Measurements from ENCODE around the gene ENTPD1. TPM values are rescaled to one million over a fixed set of nuclear protein-coding genes. Genes with fewer than 3 reads are reported as not detected.
"Not testable (repeated sequence)": the region's sequence is repeated elsewhere in the genome, so short reads cannot be mapped to it uniquely, and the experiment has no call there.

ENTPD1 gene
- polyA plus RNA-seq, 3 donors = 1.6 to 8.8 (median 7.2) TPM

DNA sequence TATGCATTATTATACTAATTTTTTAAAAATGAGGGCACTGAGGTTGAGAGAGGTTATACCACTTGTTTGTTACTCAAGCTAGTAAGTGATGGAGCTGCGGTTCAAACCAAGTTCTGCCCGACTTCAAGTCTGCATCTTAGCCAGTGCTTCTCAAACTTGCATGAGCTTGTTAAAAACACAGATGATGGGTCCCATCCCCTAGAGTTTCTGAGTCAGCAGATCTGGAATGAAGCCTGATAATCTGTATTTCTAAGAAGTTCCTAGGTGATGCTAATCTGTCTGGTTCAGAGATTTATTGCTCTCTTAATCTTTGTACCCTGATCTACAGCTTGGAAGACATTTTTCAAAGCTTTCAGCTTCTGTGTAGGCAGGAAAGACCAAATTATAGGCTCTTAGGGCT, 84.2 kb downstream of the ENTPD1 start:
- 84 to 91% (median 86%) methylated on average over 2 of the region's 2 CpGs for WGBS, 3 donors
- no peak overlapping the region for H3K27ac ChIP-seq (ENCODE audit: low read depth, low read length)

DNA sequence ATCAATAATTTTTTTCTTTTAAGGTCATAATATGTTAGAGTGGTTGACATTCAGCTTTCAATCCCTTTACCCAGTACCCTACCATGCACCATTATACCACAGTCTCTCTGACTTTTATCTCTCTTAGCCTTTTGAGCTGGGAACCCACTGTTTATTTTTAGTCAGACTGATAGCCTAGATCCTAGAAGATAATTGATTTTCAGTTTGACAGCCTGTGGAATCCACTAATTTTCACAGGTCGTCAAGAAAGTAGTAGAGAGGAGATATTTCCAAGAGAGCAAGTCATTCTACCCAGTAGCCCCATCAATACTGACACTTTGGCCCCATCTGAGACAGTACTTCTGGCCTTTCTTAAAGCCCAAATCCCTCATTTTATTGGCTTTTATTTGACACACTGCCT, 84.7 kb downstream of the ENTPD1 start:
- 41 to 79% (median 60%) methylated on average over 1 of the region's 1 CpG for WGBS, 3 donors
- no peak overlapping the region for H3K27ac ChIP-seq (ENCODE audit: low read depth, low read length)

- H3K27ac ChIP-seq (ENCODE audit: low read depth, low read length) = no peak overlapping the region
- 30 to 34% (median 33%) methylated on average over 7 of the region's 7 CpGs for WGBS, 3 donors
Measured at GRCh38 chr10:95841661-95842498, 85.9 kb downstream of the ENTPD1 start.

DNA sequence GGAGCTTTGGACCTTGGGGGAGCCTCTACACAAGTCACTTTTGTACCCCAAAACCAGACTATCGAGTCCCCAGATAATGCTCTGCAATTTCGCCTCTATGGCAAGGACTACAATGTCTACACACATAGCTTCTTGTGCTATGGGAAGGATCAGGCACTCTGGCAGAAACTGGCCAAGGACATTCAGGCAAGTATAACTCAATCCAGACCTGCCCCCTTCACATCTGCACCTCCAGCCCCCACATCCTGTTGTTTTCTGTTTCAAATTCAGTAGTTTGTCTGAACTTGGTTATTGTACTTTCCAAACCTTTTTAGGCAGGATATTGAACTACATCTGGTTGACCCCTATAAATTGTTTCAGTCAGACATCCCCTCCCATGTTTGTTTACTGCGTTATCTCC, 89.4 kb downstream of the ENTPD1 start:
- no peak overlapping the region for H3K27ac ChIP-seq (ENCODE audit: low read depth, low read length)
- WGBS, 3 donors = 76 to 92% (median 85%) methylated on average over 3 of the region's 3 CpGs

DNA sequence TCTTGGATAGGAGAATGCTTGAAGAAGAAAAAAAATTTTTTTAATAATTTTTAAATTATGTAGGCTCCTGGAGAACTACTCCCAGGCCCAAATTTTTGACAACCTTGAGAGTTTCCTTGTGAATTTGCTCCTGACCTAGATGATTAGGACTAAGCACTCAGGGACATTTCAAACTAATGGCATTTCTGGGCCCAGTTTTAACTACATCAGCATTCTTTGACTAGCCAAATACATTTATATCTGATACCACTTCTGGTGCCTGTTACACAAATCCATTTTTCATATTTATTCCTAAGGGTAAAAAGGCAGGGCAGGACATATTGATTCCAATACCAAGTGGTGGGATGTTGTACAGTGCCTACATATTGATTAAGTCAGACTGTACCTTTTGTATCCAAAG, 91.0 kb downstream of the ENTPD1 start:
- no peak overlapping the region for H3K27ac ChIP-seq (ENCODE audit: low read depth, low read length)

DNA sequence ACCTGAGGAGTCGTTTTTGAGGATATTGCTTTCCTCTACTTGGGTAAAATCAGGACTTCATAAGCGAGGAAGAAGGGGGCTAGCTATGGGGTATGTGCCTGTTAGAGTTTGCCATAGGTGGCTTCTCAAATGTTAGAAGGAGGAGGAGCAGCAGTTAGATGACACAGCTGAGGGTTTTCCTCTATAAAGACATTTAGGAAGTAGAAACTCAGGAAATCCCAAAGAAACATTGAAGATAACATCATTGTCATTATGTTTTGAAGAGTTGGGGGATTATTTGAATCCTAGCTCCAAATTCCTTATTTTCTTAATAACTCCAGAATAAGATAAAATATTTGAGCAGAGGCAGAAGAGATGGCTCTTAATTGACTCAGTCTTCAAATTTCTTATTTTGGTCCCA, 92.9 kb downstream of the ENTPD1 start:
- no peak overlapping the region for H3K27ac ChIP-seq (ENCODE audit: low read depth, low read length)
- 55 to 83% (median 78%) methylated on average over 2 of the region's 2 CpGs for WGBS, 3 donors

DNA sequence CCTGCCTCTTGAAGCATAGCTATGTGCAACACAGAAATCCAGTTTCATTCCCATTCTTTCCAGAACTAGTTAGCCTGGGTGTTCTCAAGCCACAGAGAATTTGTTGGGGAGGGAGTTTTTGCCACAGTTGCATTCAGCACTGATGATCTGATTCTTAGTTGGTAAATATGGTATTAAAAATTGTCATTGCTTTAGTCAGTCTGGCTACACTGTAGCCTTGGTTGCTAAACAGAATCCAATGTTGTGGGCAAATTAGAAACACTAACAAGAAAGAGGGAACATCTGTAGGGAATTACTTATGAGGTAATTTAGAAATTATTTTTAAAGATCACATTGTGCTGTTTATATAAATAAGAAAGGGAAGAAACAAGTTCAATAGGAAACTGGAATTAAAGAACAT, 94.8 kb downstream of the ENTPD1 start:
- H3K27ac ChIP-seq (ENCODE audit: low read depth, low read length) = no peak overlapping the region

DNA sequence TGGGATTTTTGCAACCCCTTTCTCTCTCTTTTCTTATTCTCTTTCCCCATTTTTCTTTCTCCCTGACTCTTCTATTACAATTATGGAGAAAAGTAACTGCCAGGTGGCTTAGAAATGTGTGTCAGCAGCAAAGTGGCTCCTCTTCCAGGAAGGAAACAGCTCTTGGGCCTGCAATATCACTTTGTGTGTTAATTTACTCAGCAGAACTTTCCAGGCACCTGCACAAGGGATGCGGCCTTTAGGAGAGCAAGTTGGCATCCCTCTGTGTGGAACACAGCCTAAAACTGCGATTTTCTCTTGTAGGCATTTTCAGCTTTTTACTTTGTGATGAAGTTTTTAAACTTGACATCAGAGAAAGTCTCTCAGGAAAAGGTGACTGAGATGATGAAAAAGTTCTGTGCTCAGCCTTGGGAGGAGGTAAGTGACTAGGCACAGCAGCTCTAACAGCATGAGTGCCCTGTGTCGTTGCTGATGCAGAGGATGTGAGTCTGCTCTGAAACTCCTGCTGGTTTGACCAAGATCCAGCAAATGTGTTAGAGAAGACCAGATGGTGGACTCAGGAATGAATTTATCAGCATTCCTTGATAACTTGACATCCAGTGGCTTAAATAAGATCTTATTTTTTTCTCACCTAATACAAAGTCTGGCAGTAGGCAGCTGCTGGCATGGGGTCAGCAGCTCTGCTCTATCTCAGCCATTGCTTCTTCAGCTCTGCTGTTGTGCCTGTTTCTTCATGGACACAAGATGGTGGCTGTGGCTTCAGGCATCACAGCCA, 104.4 kb downstream of the ENTPD1 start:
- WGBS, 3 donors = 77 to 93% (median 82%) methylated on average over 3 of the region's 3 CpGs
- H3K27ac ChIP-seq (ENCODE audit: low read depth, low read length) = no peak overlapping the region

DNA sequence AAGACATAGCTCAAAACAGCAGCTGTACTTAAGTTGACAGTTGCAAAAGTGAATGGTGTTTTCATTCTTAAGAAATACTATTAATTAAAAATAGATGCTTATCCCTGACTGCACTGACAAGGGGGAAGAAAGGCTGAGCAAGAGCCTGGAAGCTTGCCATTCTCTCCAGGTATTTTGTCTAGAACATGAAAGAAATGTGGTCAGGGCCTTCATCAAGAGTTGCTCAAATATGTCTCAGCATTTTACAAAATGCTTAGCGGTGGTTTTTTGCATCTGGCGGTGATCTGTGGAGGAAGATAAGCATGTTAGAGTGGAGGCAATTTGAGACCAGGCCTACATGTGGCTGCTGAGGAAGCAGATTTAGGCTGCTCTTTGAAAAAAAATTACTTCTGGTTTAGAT, 105.4 kb downstream of the ENTPD1 start:
- no peak overlapping the region for H3K27ac ChIP-seq (ENCODE audit: low read depth, low read length)
- 70 to 95% (median 71%) methylated on average over 2 of the region's 2 CpGs for WGBS, 3 donors

GRCh38 chr10:95864906-95865813, 109.2 kb downstream of the ENTPD1 start:
- H3K27ac ChIP-seq (ENCODE audit: low read depth, low read length) = no peak overlapping the region
- WGBS, 3 donors = 32 to 57% (median 33%) methylated on average over 7 of the region's 7 CpGs

DNA sequence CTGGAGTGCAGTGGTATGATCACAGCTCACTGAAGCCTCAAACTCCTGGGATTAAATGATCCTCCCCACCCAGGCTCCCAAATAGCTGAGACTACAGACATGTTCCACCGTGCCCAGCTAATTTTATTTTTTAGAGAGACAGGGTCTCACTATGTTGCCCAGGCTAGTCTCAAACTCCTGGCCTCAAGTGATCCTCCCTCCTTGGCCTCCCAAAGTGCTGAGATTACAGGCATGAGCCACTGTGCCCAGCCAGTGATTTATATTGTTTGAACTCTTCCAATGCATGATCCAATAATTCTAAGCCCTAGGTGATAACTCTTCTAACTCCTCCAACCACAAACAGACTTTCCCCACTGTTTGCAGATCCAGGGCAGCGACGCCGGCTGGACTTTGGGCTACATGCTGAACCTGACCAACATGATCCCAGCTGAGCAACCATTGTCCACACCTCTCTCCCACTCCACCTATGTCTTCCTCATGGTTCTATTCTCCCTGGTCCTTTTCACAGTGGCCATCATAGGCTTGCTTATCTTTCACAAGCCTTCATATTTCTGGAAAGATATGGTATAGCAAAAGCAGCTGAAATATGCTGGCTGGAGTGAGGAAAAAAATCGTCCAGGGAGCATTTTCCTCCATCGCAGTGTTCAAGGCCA, 110.0 kb downstream of the ENTPD1 start:
- H3K27ac ChIP-seq (ENCODE audit: low read depth, low read length) = no peak overlapping the region
- 61 to 90% (median 84%) methylated on average over 6 of the region's 6 CpGs for WGBS, 3 donors

DNA sequence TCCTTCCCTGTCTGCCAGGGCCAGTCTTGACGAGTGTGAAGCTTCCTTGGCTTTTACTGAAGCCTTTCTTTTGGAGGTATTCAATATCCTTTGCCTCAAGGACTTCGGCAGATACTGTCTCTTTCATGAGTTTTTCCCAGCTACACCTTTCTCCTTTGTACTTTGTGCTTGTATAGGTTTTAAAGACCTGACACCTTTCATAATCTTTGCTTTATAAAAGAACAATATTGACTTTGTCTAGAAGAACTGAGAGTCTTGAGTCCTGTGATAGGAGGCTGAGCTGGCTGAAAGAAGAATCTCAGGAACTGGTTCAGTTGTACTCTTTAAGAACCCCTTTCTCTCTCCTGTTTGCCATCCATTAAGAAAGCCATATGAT, 110.5 kb downstream of the ENTPD1 start:
- no peak overlapping the region for H3K27ac ChIP-seq (ENCODE audit: low read depth, low read length)
- 50 to 92% (median 87%) methylated on average over 2 of the region's 2 CpGs for WGBS, 3 donors

DNA sequence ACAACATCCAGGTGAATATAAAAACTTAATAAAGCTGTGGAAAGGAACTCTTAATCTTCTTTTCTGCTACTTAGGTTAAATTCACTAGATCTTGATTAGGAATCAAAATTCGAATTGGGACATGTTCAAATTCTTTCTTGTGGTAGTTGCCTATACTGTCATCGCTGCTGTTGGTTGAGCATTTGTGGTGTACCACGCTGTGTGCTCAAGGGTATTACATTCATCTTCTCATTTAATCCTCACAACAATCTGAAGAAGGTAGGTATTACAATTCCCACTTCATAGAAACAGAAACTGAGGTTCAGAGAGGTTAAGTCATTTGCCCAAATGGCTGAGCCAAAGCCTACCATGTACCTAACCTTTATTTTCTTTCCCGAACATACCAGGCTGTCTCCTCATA, 111.9 kb downstream of the ENTPD1 start:
- H3K27ac ChIP-seq (ENCODE audit: low read depth, low read length) = no peak overlapping the region
- WGBS, 3 donors = 91 to 96% (median 95%) methylated on average over 4 of the region's 4 CpGs

DNA sequence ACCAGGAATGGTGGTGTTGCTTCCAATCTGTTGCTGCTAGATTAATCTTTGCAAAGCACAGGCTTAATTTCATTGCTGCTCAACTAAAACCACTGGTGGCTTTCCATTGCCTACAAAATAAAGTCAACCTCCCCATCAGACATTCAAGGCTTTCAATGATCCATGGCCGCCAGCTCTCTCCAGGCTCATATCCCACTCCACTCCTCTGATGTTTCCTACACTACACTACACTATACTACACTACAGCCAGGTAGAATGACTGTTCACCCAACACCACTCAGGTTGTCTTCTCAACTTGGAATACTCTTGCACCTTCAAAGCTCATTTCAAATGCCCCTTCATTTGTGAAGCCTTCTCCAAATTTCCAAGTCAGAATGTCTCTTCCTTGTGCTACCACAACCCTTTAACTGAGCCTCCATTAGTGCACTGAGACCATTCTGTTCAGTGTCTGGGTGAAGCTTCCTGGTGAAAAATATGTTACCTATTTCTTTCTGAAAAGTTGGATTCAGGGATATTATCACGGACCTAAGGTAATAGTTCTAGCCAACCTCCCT, 116.3 kb downstream of the ENTPD1 start:
- H3K27ac ChIP-seq (ENCODE audit: low read depth, low read length) = no peak overlapping the region
- 56 to 98% (median 93%) methylated on average over 2 of the region's 2 CpGs for WGBS, 3 donors

- 88 to 98% (median 98%) methylated on average over 2 of the region's 2 CpGs for WGBS, 3 donors
- H3K27ac ChIP-seq (ENCODE audit: low read depth, low read length) = no peak overlapping the region
Measured at GRCh38 chr10:95873139-95873538, 117.2 kb downstream of the ENTPD1 start.

- no peak overlapping the region for H3K27ac ChIP-seq (ENCODE audit: low read depth, low read length)
- 85 to 96% (median 89%) methylated on average over 4 of the region's 4 CpGs for WGBS, 3 donors
Measured at GRCh38 chr10:95873651-95874050, 117.7 kb downstream of the ENTPD1 start.

GRCh38 chr10:95874783-95875182, 118.8 kb downstream of the ENTPD1 start:
- not testable (repeated sequence) for H3K27ac ChIP-seq (ENCODE audit: low read depth, low read length)

DNA sequence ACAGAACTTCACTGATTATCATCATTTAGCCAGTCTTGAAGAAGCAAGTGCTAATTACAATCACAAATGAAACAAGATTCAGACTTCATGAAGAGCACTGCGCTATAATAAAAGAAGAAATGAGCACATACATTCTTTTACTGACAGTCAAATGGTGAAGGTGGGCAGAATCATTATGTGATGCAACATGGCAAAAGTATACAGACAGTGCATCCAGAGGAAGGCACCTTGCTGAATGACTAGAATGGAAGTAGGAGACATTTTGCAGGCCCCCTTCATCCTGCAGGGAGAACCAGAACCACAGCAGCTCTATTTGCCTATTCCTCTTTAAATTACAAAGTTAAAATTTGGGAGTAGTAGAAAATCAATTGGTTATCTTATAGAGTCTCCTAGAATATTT, 120.8 kb downstream of the ENTPD1 start:
- 88 to 100% (median 98%) methylated on average over 1 of the region's 1 CpG for WGBS, 3 donors
- no peak overlapping the region for H3K27ac ChIP-seq (ENCODE audit: low read depth, low read length)

Data from adipose tissue (tissue), 3 donors.